ENCODE measurements around the gene SLC35G2. TPM values are rescaled to one million over a fixed set of nuclear protein-coding genes. Genes with fewer than 3 reads are reported as not detected.

The SLC35G2 gene
- total RNA-seq, 2 donors from 2014 or later: 0.76 to 2.1 TPM

GRCh38 chr3:136804813-136805212 lies 14.1 kb upstream of the SLC35G2 start:
- H3K36me3 Mint-ChIP-seq: no peaks in the 10 kb centered on the region
- H3K27me3 Mint-ChIP-seq: peaks cover 0 to 3% of the 10 kb centered on the region in 2 donors
- DNase-seq (ENCODE audit: low spot score) (no peak), ATAC-seq (no peak)
- H3K4me1 Mint-ChIP-seq (ENCODE audit: low read depth in 2 of 2): peaks cover 20 to 24% of the 10 kb centered on the region in 2 donors
- no peak overlapping the region for H3K4me3 Mint-ChIP-seq
- no peaks in the 10 kb centered on the region for H3K9me3 Mint-ChIP-seq
- H3K27ac Mint-ChIP-seq: peak overlapping the region in 1 of 2 donors; percentile 40

- DNase-seq (ENCODE audit: low spot score) (no peak), ATAC-seq (no peak)
- H3K4me1 Mint-ChIP-seq (ENCODE audit: low read depth in 2 of 2): peaks cover 20 to 24% of the 10 kb centered on the region in 2 donors
- H3K36me3 Mint-ChIP-seq: no peaks in the 10 kb centered on the region
- H3K4me3 Mint-ChIP-seq: no peak overlapping the region
- H3K9me3 Mint-ChIP-seq: no peaks in the 10 kb centered on the region
- peaks cover 0 to 3% of the 10 kb centered on the region in 2 donors for H3K27me3 Mint-ChIP-seq
- no peak overlapping the region for H3K27ac Mint-ChIP-seq
Measured at GRCh38 chr3:136805795-136806194, 13.1 kb upstream of the SLC35G2 start.

- peaks cover 4 to 5% of the 10 kb centered on the region in 2 donors for H3K27me3 Mint-ChIP-seq
- ATAC-seq (no peak), DNase-seq (ENCODE audit: low spot score) (no peak)
- no peak overlapping the region for H3K27ac Mint-ChIP-seq
- H3K9me3 Mint-ChIP-seq: no peaks in the 10 kb centered on the region
- H3K4me3 Mint-ChIP-seq: no peak overlapping the region
- H3K4me1 Mint-ChIP-seq (ENCODE audit: low read depth in 2 of 2): no peaks in the 10 kb centered on the region
- H3K36me3 Mint-ChIP-seq: no peaks in the 10 kb centered on the region
Measured at GRCh38 chr3:136811701-136812100, 7.2 kb upstream of the SLC35G2 start.

- H3K27me3 Mint-ChIP-seq: peaks cover 30 to 40% of the 10 kb centered on the region in 2 donors
- H3K4me1 Mint-ChIP-seq (ENCODE audit: low read depth in 2 of 2): peaks cover 19 to 25% of the 10 kb centered on the region in 2 donors
- peaks cover 5% of the 10 kb centered on the region for H3K36me3 Mint-ChIP-seq
- ATAC-seq (no peak), DNase-seq (ENCODE audit: low spot score) (no peak)
- H3K4me3 Mint-ChIP-seq: no peak overlapping the region
- no peaks in the 10 kb centered on the region for H3K9me3 Mint-ChIP-seq
- no peak overlapping the region for H3K27ac Mint-ChIP-seq
Measured at GRCh38 chr3:136817448-136817847, 1.5 kb upstream of the SLC35G2 start.

- peak; percentile 81 to 86 for ATAC-seq
- H3K4me3 Mint-ChIP-seq: peak overlapping the region; percentile 98
- peaks cover 11% of the 10 kb centered on the region for H3K36me3 Mint-ChIP-seq
- peaks cover 34 to 47% of the 10 kb centered on the region in 2 donors for H3K27me3 Mint-ChIP-seq
- H3K9me3 Mint-ChIP-seq: no peaks in the 10 kb centered on the region
- no peak for DNase-seq (ENCODE audit: low spot score)
- peaks cover 19 to 25% of the 10 kb centered on the region in 2 donors for H3K4me1 Mint-ChIP-seq (ENCODE audit: low read depth in 2 of 2)
- H3K27ac Mint-ChIP-seq: peak overlapping the region in 1 of 2 donors; percentile 58
Measured at GRCh38 chr3:136818191-136818768, 646 bp upstream of the SLC35G2 start.

GRCh38 chr3:136819392-136819730 lies 435 bp downstream of the SLC35G2 start:
- H3K9me3 Mint-ChIP-seq: peaks cover 2% of the 10 kb centered on the region
- peak; percentile 59 to 61 for ATAC-seq
- H3K4me1 Mint-ChIP-seq (ENCODE audit: low read depth in 2 of 2): peaks cover 19 to 25% of the 10 kb centered on the region in 2 donors
- peaks cover 14% of the 10 kb centered on the region for H3K36me3 Mint-ChIP-seq
- H3K27ac Mint-ChIP-seq: peak overlapping the region; percentile 10 to 71
- H3K27me3 Mint-ChIP-seq: peaks cover 35 to 51% of the 10 kb centered on the region in 2 donors
- H3K4me3 Mint-ChIP-seq: peak overlapping the region; percentile 98
- DNase-seq (ENCODE audit: low spot score): no peak

GRCh38 chr3:136819731-136820679 lies 1.1 kb downstream of the SLC35G2 start:
- H3K36me3 Mint-ChIP-seq: peaks cover 17% of the 10 kb centered on the region
- H3K27ac Mint-ChIP-seq: peak overlapping the region; percentile 10 to 71

GRCh38 chr3:136831461-136831860 lies 12.5 kb downstream of the SLC35G2 start:
- Mint-ChIP-seq H3K27ac (no peak overlapping the region), H3K27me3 (peaks cover 18 to 23% of the 10 kb centered on the region in 2 donors), H3K36me3 (peaks cover 13% of the 10 kb centered on the region), H3K9me3 (peaks cover 6% of the 10 kb centered on the region), H3K4me3 (no peak overlapping the region), H3K4me1 (ENCODE audit: low read depth in 2 of 2) (no peaks in the 10 kb centered on the region)
- ATAC-seq (no peak), DNase-seq (ENCODE audit: low spot score) (no peak)

More at GRCh38 chr3:136819731-136820679, 1.1 kb downstream of the SLC35G2 start:
- Mint-ChIP-seq H3K4me1 (ENCODE audit: low read depth in 2 of 2) (peaks cover 19 to 25% of the 10 kb centered on the region in 2 donors), H3K27me3 (peaks cover 39 to 54% of the 10 kb centered on the region in 2 donors), H3K4me3 (peak overlapping the region; percentile 98), H3K9me3 (peaks cover 3% of the 10 kb centered on the region)
- DNase-seq (ENCODE audit: low spot score): no peak
- ATAC-seq: peak; percentile 50 to 67

GRCh38 chr3:136835089-136835812 lies 16.3 kb downstream of the SLC35G2 start:
- Mint-ChIP-seq H3K36me3 (no peaks in the 10 kb centered on the region), H3K9me3 (no peaks in the 10 kb centered on the region), H3K27me3 (peaks cover 5 to 10% of the 10 kb centered on the region in 2 donors), H3K4me3 (no peak overlapping the region), H3K4me1 (ENCODE audit: low read depth in 2 of 2) (peaks cover 18 to 21% of the 10 kb centered on the region in 2 donors), H3K27ac (peak overlapping the region in 1 of 2 donors; percentile 63)
- DNase-seq (ENCODE audit: low spot score) (no peak), ATAC-seq (no peak)

- peak overlapping the region in 1 of 2 donors; percentile 63 for H3K27ac Mint-ChIP-seq
- no peak for ATAC-seq
Measured at GRCh38 chr3:136835813-136836510, 17.0 kb downstream of the SLC35G2 start.

GRCh38 chr3:136836511-136837156 lies 17.7 kb downstream of the SLC35G2 start:
- DNase-seq (ENCODE audit: low spot score) (no peak), ATAC-seq (no peak)
- H3K36me3 Mint-ChIP-seq: no peaks in the 10 kb centered on the region
- no peaks in the 10 kb centered on the region for H3K9me3 Mint-ChIP-seq
- H3K27ac Mint-ChIP-seq: peak overlapping the region in 1 of 2 donors; percentile 63
- H3K4me3 Mint-ChIP-seq: no peak overlapping the region
- no peaks in the 10 kb centered on the region for H3K27me3 Mint-ChIP-seq
- peaks cover 20 to 21% of the 10 kb centered on the region in 2 donors for H3K4me1 Mint-ChIP-seq (ENCODE audit: low read depth in 2 of 2)

More at GRCh38 chr3:136835813-136836510, 17.0 kb downstream of the SLC35G2 start:
- no peak for DNase-seq (ENCODE audit: low spot score)
- Mint-ChIP-seq H3K4me3 (no peak overlapping the region), H3K4me1 (ENCODE audit: low read depth in 2 of 2) (peaks cover 20 to 21% of the 10 kb centered on the region in 2 donors), H3K9me3 (no peaks in the 10 kb centered on the region), H3K27me3 (peaks cover under 1 to 5% of the 10 kb centered on the region in 2 donors), H3K36me3 (no peaks in the 10 kb centered on the region)

- Mint-ChIP-seq H3K4me3 (peak overlapping the region; percentile 46), H3K36me3 (no peaks in the 10 kb centered on the region), H3K27me3 (no peaks in the 10 kb centered on the region), H3K4me1 (ENCODE audit: low read depth in 2 of 2) (peaks cover 20 to 21% of the 10 kb centered on the region in 2 donors), H3K27ac (peak overlapping the region; percentile 43 to 66), H3K9me3 (no peaks in the 10 kb centered on the region)
- ATAC-seq (peak; percentile 85 to 88), DNase-seq (ENCODE audit: low spot score) (no peak)
Measured at GRCh38 chr3:136838641-136839555, 20.0 kb downstream of the SLC35G2 start.
